Activated CD4-positive, alpha-beta T cell treated with anti-CD3 and anti-CD28 coated beads, Interleukin-2, amount 50 U/mL, for 1 hour (primary cell): ENCODE data around the gene RSBN1L.
"Not testable (repeated sequence)": the region's sequence is repeated elsewhere in the genome, so short reads cannot be mapped to it uniquely, and the experiment has no call there.

ENCODE experiments used
- DNase-seq: peaks from one replicate; pipeline ENCODE4 v3.0.0-alpha.2; 2020

The RSBN1L gene

DNA sequence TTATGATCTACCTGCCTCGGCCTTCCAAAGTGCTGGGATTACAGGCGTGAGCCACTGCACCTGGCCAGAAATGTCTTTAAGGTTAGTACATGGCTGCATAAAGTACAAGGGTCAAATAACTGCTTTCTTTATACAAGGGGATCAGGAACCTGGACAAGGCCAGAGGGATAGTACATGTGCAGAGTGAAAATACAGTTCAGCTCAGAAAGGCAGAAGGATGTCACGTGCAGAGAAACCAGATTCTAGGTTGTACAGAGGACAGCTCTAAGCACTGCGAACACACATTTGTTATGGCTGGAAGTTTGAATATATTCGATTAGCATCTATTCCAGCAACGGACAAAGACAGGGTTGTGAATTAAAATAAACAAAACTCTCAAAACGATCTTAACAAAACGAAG, 6.0 kb upstream of the RSBN1L start:
- DNase-seq, result no peak

DNA sequence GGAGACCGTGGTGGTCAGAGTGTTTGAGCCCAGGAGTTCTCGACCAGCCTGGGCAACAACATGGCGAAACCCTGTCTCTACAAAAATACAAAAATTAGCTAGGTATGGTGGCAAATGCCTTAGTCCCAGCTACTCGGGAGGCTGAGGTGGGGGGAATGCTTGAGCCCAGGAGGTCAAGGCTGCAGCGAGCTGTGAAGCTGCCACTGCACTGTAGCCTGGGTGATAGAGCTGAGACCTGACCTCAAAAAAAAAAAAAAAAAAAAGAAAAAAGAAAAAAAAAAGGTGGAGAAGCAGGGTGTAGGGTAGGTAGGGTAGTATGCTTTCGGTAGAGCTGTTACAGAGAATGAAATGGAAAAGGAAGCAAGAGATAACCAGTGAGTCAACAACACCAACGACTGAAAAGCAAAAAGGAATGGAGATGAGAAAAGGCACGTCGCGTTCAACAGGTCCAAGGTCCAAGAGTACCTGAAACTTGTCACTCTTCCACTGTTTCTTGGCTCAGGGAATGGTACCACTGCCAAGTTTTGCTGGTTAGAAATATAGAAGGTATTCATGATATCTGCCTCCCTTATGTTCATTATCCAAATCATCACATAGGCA, 4.3 kb upstream of the RSBN1L start:
- no peak for DNase-seq

DNA sequence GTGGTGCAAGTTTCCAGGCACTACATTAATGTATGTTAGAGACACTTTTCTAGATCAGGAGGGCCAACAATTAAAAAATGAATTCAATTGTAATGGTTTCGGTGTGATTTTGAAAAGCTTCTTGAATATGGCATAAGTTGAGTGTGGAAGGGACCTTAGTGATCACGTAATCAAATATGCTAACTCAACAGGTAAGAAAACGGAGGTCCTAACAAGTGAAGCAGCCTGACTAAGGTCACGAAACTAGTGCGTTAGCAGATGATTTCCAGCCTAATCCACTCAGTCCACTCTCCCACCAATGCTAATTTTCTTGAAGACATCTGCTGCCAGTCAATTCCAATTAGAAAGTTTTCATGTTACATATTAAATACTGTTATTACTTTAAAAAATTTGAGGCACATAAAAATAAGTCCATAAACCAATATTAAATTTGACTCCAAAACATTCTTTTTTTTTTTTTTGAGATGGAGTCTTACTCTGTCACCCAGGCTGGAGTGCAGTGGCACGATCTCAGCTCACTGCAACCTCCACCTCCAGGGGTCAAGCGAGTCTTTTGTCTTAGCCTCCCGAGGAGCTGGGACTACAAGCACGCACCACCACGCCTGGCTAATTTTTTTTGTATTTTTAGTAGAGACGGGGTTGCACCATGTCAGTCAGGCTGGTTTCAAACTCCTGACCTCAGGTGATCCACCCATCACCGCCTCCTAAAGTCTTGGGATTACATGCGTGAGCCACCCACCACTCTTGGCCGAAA, 2.3 kb upstream of the RSBN1L start:
- DNase-seq, result no peak

DNA sequence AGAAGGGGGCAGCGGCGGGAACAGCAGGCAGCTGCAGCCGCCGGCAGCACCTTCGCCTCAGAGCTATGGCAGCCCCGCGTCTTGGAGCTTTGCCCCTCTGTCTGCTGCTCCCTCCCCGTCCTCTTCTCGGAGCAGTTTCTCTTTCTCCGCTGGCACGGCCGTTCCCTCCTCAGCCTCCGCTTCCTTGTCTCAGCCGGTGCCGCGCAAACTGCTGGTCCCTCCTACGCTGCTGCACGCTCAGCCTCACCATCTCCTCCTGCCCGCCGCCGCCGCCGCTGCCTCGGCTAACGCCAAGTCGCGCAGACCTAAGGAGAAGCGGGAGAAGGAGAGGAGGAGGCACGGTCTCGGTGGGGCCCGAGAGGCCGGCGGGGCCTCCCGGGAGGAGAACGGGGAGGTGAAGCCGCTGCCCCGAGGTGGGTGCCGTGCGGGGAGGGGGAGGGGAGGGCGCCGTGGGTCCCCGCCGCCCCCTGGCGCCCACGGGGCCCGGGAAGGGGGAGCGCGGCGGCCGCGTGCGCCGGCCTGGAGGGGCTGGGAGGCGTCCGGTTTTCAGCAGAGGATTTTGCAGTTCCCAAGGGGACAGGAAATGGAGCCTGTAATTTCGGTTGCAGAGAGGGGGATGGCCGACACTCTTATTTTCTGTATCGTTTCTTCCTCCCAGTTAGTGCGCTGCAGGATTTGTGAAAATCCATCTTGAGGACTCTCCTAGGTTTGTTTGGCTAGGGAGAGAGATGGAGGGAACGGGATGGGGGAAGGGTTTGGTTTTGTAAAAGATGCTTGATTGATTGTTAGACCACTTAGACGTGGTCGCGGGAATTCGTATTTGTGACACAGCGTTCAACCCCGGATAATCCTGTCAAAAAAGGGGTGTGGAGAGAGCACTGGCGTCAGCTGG, 630 bp downstream of the RSBN1L start:
- DNase-seq, result peak; percentile 51

DNA sequence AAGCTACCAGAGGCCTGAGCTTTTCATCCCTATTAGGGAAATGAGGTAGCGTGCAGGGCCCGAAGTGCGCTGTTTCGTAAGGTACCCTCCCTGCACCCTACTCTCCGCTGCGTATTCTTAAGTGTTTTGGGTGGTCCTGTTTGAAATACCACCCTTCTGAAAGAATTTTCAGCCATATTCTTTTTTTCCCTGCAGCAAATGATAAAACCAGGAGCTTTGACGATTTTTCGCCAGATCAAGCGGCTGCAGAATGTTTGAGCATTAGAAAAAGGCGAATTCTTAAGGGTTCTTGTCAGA, 1.2 kb downstream of the RSBN1L start:
- DNase-seq, result no peak

DNA sequence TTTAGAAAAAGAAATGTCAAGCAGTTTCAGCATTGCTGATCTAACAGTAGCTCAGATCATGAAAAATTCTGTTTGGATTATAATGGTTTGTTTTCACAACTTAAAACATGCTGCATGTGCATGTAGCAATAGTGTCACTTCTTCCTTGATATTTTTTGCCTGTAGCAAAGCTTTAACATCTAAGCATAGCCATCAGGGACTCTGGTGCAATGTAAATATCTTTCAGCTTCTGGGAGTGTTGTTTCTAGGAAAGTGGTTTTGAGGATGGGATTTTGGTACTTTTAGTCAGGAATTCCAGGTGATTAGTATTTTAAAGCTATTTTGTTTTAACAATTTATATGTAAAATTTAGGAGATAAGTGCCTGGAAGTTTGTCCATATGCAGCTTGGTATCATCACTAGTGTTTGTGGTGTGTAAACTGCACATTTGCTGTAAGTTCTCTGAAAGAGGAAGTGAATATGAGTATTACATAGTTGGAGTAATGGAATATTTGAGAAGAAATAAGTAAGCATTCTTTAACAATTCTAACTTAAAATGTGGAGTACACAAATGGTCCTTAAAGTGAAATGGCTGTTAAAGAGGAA, 1.9 kb downstream of the RSBN1L start:
- DNase-seq, result no peak

DNA sequence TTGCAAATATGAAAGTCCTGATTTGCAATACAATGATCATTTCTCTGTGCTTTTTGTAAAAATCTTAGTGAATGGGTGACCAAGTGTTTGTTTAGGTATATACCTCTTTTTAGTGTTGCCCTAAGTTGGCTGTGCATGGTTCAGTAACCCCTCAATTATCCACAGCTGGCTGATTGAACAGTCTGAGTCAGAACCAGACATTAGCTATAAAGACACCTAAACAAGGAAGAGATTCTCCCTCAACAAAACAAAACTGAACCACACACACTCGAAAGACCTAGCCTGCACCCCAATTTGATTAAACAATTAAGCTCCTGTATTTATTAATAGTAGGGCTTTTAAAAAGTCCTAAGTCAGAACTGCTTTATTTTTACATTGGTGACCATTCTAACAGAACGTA, 2.8 kb downstream of the RSBN1L start:
- no peak for DNase-seq

DNA sequence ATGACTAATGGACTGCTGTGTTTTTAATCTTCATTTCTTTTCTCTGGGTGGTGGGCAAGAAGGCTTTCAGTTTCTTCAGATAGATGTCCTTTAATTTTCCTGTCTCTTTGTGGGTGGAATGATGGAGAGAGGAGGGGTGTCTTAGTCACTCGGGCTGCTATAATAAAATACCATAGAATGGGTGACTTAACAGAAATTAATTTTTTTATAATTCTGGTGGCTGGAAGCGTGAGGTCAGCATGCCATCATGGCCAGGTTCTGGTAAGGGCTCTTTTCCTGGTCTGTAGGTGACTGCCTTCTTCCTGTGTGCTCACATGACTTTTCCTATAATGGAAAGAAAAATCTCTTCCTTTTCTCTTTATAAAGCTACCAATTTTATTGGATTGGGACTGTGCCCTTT, 6.3 kb downstream of the RSBN1L start:
- no peak for DNase-seq

DNA sequence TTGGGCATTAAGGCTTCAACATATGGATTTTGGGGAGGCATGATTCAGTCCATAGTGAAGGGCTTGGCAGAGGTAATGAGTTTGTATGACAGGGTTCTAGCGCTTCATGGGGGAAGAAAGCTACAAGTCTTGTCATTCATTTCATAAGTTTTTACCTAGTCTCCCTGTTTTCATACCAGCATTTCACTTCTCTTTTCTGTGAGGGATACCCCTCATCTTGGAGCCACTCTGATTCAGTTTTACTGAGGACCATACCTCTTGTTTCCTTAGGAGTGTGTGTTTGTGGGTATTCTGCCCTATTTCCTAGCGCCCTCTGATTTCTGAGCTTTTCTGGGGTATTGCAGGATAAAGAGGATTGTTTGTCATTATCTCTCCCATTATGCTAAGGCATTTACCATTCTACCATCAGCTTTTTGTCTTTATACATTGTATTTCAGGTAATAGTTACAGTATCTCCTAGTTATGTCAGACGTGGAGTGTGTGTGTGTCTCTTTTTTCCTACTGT, 6.8 kb downstream of the RSBN1L start:
- DNase-seq, result no peak

DNA sequence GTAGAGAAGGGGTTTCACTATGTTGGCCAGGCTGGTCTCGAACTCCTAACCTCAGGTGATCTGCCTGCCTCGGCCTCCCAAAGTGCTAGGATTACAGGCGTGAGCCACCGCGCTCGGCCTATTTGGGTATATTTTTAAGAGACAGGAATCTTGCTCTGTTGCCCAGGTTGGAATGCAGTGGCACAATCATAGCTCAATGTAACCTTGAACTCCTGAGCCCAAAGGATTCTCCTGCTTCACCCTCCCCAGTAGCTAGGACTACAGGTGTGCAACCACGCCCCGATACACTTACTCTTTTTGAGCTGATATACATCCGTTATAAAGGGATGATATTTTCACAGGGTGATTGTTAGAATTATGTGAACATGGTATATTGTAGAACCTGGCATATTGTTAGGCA, 7.4 kb downstream of the RSBN1L start:
- DNase-seq, result not testable (repeated sequence)

DNA sequence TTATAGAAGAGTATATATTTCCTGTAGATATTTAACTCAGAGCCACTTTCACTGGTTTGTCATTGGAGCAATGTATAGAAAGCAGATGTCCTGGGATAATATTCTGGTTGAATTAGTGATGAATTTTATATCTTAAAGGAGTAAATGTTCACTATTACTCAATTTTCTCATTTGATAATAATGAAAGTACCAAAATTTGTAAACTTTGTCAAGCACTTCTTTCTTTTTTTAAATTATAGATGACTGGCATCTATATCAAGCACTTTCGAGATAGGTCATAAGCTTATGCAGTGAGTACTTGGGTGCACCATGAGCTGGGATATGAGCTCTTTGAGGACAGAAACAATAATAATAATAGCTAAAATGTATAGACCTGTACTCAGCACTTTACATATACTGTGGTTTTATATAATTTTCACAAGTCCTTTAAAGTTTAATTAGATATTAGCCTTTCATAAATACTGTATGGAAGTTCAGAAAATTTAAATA, 11.3 kb downstream of the RSBN1L start:
- no peak for DNase-seq

DNA sequence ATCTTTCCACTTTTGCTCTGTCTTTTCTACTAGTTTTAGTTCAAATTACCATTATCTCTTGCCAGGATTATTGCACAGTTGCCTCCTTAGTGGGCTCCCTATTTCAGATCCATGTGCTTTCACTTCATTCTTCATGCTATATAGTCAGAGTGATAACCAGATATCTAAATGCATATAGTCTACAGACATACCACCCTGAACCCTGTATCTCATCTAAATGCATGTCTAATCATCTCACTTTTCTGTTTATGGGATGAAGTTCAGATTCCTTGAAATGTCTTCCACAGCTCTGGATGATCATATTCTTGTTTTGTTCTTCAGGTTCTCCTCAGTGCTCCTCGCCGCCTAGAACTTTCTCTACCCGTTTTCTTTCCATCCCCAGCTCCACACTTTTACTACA, 13.8 kb downstream of the RSBN1L start:
- no peak for DNase-seq

DNA sequence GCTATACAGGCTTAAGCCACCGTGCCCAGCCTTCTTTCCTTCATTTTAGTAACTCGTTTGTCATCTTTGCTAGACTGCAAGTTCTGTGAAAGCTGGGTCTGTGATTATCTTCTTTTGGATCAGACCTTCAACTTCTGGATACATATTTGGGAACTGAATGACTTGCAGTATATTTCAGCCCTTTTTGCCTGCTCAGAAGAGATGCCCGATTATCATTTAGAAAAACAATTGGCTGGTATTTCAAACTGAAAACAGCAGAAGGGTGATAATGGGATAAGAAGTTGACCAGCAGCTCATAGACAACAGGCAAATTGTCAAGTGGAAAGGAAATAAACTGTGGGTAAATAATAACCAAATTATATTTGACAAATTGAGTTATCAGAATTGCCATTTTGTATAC, 14.6 kb downstream of the RSBN1L start:
- no peak for DNase-seq

DNA sequence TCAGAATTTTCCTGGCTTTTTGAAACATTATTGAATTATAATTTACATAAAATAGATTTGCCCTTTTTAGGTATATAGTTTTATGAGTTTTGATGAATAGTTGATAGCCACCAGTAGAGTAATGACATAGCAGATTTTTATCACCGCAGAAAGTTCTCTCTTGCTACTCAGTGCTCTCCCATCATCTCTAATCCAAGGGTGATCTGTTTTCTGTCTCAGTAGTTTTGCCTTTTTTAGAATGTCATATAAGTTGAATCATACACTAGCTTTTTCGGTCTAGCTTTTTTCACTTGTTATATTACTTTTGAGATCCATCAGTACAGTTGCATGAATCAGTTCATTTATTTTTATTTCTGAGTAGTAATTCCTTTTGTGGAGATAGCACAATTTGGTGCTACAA, 17.9 kb downstream of the RSBN1L start:
- no peak for DNase-seq

DNA sequence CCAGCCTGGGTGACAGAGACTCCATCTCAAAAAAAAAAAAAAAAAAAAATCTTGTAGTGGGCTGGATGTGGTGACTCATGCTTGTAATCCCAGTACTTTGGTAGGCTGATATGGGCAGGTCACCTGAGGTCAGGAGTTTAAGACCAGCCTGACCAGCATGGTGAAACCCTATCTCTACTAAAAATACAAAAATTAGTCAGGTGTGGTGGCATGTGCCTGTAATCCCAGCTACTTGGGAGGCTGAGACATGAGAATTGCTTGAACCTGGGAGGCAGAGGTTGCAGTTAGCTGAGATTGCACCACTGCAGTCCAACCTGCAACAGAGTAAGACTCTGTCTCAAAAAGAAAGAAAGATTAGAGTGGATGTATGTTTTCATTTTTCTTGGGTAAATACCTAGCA, 18.7 kb downstream of the RSBN1L start:
- DNase-seq, result not testable (repeated sequence)

DNA sequence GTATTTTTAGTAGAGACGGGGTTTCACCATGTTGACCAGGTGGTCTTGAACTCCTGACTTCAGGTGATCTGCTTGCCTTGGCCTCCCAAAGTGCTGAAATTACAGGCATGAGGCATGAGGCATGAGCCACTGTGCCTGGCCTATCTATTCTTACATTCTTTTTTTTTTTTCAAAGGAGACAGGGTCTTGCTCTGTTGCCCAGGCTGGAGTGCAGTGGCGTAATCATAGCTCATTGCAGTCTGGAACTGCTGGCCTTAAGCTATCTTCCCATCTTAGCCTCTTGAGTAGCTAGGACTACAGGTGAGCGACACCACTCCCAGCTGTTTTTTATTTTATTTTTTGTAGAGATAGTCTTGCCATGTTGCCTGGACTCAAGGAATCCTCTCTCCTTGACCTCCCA, 20.5 kb downstream of the RSBN1L start:
- no peak for DNase-seq

DNA sequence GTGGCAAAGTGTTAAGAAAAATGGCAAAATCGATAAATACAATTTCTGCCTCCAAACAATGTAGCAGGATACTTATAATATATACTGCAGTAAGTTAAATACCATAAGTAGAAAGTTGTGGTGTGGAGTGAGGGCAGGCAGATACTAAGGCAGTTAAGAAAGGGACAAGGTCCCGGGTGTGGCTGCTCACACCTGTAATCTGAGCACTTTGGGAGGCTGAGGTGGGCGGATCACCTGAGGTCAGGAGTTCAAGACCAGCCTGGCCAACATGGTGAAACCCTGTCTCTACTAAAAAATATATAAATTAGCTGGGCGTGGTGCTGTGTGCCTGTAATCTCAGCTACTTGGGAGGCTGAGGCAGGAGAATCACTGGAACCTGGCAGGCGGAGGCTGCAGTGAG, 21.3 kb downstream of the RSBN1L start:
- not testable (repeated sequence) for DNase-seq

DNA sequence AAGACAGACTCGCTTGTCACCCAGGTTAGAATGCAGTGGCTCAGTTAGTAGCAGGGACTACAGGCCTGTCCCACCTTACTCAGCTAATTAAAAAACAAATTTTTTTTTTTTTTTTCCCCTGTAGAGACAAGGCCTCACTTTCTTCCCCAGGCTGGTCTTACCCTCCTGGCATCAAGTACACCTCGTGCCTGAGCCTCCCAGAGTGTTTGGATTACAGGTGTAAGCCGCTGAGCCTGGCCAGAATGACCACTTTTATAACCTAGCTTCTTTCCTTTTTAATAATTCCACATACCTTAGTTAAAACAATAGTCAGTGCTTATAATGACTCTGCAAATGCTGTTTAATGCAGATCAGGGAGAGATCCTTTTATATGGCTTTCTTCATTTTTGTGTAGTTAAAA, 31.3 kb downstream of the RSBN1L start:
- no peak for DNase-seq

DNA sequence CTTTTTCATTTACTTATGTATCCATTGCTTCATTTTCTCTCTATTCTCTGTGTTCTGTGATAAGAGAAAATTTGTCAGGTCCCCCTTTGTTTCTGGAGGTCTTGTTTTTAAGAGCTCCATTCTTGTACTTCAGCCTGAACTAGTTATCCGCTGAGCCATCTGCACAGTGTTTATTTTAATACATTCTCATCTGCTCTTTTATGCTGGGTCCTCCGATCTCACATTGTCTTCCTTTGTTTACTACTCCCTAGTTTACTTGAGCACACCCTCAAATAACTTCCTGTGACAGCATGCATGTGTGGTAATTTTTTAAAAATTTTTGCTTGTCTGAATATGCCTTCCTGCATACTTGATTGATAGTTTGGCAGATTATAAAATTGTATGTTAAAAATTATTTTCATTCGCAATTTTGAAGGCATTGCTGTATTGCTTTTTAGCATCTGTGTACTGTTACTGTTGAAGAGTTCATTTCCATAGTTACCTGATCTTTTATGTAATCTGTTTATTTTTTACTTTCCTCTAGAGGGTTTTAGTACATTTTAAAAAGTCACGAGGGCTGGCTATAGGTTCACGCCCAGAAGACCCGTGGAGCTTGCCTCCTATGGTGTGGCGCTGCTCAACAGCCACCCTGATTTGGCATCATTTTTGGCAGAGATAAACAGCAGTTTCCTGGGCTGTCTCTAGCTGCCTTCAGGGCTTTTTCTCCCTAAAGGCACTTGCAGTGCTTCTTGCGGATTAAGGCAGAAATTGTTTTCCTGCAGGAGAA, 31.9 kb downstream of the RSBN1L start:
- DNase-seq, result no peak

DNA sequence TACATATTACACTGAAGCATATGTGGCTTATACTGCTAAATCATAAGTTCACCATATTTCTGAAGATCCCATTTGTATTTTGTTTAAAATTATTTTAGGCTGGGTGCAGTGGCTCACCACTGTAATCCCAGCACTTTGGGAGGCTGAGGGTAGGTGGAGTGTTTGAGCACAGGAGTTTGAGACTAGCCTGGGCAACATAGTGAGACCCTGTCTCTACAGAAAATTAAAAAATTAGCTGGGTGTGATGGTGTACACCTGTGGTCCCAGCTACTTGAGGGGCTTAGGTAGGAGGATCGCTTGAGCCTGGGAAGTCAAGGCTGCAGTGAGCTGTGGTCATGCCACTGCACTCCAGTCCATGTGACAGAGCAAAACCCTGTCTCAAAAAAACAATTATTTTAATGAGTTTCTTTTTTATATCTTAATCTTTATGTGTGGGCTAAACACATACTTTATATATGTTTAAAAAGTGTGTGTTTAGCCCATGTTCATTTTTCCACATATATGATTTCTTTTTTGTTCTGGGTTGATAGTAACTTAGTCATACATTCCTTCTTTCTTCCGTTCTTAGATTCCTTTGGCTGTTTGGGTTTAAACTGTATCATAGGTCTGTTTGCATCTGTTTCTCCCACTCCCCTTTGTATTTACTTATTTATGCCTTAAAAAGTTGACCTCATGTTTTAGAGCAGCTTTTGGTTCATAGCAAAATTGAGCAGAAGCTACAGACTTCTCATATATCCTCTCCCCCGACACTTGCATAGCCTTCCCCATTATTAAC, 33.5 kb downstream of the RSBN1L start:
- DNase-seq, result no peak

DNA sequence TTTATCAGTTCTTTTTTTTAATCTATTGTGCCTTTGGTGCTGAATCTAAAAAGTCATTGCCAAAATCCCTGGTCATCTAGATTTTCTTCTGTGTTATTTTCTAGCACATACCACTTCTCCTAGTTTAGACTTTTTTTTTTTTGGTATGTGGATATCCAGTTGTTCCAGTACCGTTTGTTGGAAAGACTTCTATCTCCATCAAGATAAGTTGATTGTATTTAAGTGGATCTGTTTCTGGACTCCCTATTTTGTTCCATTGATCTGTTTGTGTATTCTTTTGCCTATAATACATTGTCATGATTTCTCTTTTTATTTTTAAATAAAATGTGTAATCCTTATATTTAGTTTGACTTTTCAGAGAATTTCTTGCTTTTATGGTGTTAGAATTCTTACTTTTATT, 35.5 kb downstream of the RSBN1L start:
- DNase-seq, result no peak
